K562 (cell line): Measurements from ENCODE around the gene YY1AP1.

Source experiments
- EZH2 ChIP-seq: IDR thresholded peaks from 2 replicates; pipeline ENCODE4 v1.6.1; 2012; ENCODE audit warnings: low read depth, mild to moderate bottlenecking, inconsistent platforms, low read length, borderline replicate concordance
- POLR2A ChIP-seq: fragments of 450-650 bp; conservative IDR thresholded peaks from 2 replicates; pipeline ENCODE4 v1.6.1; 2016
- RNF2 ChIP-seq: sonication (generic); IDR thresholded peaks from 2 replicates; pipeline ENCODE4 v1.6.1; 2016
- SIRT6 ChIP-seq: IDR thresholded peaks from one replicate; pipeline ENCODE4 v1.6.1; 2012; ENCODE audit warnings: low read depth, mild to moderate bottlenecking, control low read depth, inconsistent platforms, low read length, moderate library complexity
- SRSF9 ChIP-seq: fragments of 200-400 bp; formaldehyde crosslinking; IDR thresholded peaks from 2 replicates; pipeline ENCODE4 v1.6.1; 2017; ENCODE audit warnings: low read depth, low read length, borderline replicate concordance
- YY1 ChIP-seq, 3 experiments: IDR thresholded peaks; 2 replicates each; pipeline ENCODE4 v1.6.1; 2011; ENCODE audit warnings: low read length in 2 of 3, mild to moderate bottlenecking in 2 of 3, moderate library complexity in 2 of 3, borderline replicate concordance in 1 of 3, control low read depth in 1 of 3, low read depth in 1 of 3; ENCODE audit not compliant: insufficient read depth in 3 of 3, insufficient replicate concordance in 2 of 3, control insufficient read depth in 1 of 3, insufficient read length in 1 of 3; ENCODE audit errors: extremely low read depth in 1 of 3
- ZBTB1 ChIP-seq: sonication (generic); formaldehyde crosslinking; IDR thresholded peaks from 2 replicates; pipeline ENCODE4 v1.8.1; 2023; ENCODE audit warnings: missing genetic modification reagents, low read depth, mild to moderate bottlenecking, borderline replicate concordance
- ZNF274 ChIP-seq: IDR thresholded peaks from 2 replicates; pipeline ENCODE4 v1.6.1; 2011; ENCODE audit warnings: low read depth, mild to moderate bottlenecking, low read length, moderate library complexity, borderline replicate concordance
- TF ChIP-seq, protein P1 (sequence below): sonication (generic); formaldehyde crosslinking; IDR thresholded peaks from 2 replicates; pipeline ENCODE4 v1.8.0; 2023; ENCODE audit warnings: mild to moderate bottlenecking, missing genetic modification reagents
- TF ChIP-seq, protein P2 (sequence below): sonication (generic); formaldehyde crosslinking; IDR thresholded peaks from 2 replicates; pipeline ENCODE4 v1.8.0; 2022; ENCODE audit warnings: mild to moderate bottlenecking, missing genetic modification reagents
- TF ChIP-seq, protein P3 (sequence below), 3 experiments: IDR thresholded peaks in 2 of 3; conservative IDR thresholded peaks in 1 of 3; 2 replicates each; pipeline ENCODE4 v1.5.1; 2011 to 2012; ENCODE audit warnings: low read length in 3 of 3, mild to moderate bottlenecking in 3 of 3, control low read depth in 2 of 3, improper control_type of control experiment in 1 of 3, inconsistent platforms in 1 of 3, low read depth in 1 of 3, mixed read lengths in 1 of 3, moderate library complexity in 1 of 3; ENCODE audit not compliant: insufficient read depth in 2 of 3

DNA sequence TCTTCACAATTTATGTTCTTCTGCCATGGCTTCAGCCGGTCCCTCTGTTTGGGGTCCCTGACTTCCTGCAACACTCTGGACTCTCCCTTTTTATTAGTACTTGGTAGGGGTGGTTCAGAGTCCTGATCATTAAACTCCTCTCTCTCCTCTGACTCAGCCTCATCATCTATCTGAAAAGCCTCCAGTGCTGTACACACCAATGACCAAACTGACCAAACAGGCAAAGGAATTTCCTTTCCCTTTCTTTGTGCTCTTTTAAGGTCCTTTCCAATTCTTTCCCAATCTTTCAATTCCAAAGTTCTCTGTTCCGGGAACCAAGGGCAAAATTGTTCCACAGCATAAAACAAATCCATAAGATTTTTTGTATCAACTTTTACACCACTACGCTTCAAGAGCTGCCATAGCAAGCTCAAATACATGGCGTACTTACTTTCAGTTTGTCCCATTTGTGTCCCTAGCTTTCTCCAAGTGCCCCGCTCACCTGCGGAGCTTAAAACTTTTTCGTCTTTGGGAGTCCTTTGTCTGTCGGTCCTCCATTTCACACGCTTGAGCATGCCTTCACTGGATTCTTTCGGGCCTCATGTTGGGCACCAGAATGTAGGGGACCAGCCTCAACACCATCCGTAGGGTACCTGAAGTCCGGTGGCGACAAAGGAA, 9.9 kb upstream of the YY1AP1 start:
- TF ChIP-seq EZH2: no peak
- TF ChIP-seq, protein P1, sequence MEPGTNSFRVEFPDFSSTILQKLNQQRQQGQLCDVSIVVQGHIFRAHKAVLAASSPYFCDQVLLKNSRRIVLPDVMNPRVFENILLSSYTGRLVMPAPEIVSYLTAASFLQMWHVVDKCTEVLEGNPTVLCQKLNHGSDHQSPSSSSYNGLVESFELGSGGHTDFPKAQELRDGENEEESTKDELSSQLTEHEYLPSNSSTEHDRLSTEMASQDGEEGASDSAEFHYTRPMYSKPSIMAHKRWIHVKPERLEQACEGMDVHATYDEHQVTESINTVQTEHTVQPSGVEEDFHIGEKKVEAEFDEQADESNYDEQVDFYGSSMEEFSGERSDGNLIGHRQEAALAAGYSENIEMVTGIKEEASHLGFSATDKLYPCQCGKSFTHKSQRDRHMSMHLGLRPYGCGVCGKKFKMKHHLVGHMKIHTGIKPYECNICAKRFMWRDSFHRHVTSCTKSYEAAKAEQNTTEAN (CRISPR knock-in tag): no peak
- no peak for TF ChIP-seq ZBTB1 (CRISPR knock-in tag)
- TF ChIP-seq, protein P2, sequence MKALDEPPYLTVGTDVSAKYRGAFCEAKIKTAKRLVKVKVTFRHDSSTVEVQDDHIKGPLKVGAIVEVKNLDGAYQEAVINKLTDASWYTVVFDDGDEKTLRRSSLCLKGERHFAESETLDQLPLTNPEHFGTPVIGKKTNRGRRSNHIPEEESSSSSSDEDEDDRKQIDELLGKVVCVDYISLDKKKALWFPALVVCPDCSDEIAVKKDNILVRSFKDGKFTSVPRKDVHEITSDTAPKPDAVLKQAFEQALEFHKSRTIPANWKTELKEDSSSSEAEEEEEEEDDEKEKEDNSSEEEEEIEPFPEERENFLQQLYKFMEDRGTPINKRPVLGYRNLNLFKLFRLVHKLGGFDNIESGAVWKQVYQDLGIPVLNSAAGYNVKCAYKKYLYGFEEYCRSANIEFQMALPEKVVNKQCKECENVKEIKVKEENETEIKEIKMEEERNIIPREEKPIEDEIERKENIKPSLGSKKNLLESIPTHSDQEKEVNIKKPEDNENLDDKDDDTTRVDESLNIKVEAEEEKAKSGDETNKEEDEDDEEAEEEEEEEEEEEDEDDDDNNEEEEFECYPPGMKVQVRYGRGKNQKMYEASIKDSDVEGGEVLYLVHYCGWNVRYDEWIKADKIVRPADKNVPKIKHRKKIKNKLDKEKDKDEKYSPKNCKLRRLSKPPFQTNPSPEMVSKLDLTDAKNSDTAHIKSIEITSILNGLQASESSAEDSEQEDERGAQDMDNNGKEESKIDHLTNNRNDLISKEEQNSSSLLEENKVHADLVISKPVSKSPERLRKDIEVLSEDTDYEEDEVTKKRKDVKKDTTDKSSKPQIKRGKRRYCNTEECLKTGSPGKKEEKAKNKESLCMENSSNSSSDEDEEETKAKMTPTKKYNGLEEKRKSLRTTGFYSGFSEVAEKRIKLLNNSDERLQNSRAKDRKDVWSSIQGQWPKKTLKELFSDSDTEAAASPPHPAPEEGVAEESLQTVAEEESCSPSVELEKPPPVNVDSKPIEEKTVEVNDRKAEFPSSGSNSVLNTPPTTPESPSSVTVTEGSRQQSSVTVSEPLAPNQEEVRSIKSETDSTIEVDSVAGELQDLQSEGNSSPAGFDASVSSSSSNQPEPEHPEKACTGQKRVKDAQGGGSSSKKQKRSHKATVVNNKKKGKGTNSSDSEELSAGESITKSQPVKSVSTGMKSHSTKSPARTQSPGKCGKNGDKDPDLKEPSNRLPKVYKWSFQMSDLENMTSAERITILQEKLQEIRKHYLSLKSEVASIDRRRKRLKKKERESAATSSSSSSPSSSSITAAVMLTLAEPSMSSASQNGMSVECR (CRISPR knock-in tag): no peak
- TF ChIP-seq, protein P3, sequence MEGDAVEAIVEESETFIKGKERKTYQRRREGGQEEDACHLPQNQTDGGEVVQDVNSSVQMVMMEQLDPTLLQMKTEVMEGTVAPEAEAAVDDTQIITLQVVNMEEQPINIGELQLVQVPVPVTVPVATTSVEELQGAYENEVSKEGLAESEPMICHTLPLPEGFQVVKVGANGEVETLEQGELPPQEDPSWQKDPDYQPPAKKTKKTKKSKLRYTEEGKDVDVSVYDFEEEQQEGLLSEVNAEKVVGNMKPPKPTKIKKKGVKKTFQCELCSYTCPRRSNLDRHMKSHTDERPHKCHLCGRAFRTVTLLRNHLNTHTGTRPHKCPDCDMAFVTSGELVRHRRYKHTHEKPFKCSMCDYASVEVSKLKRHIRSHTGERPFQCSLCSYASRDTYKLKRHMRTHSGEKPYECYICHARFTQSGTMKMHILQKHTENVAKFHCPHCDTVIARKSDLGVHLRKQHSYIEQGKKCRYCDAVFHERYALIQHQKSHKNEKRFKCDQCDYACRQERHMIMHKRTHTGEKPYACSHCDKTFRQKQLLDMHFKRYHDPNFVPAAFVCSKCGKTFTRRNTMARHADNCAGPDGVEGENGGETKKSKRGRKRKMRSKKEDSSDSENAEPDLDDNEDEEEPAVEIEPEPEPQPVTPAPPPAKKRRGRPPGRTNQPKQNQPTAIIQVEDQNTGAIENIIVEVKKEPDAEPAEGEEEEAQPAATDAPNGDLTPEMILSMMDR (IDR thresholded peaks at IDR 0.05 in 2 of 3, conservative IDR thresholded peaks at IDR 0.05 in 1 of 3; ENCODE audit: insufficient read depth in 2 of 3, low read depth in 1 of 3, low read length in 3 of 3): no peak
- no peak for TF ChIP-seq POLR2A
- no peak for TF ChIP-seq SRSF9
- no peak for TF ChIP-seq ZNF274
- no peak for TF ChIP-seq SIRT6
- no peak for TF ChIP-seq RNF2
- no peak for TF ChIP-seq YY1 (IDR thresholded peaks at IDR 0.05; ENCODE audit: borderline replicate concordance in 1 of 3, control insufficient read depth in 1 of 3, extremely low read depth in 1 of 3, insufficient read depth in 3 of 3, insufficient read length in 1 of 3, insufficient replicate concordance in 2 of 3, low read depth in 1 of 3, low read length in 2 of 3)
